HG03139 (cell line): ENCODE data around the gene NTPCR.
"Not testable (repeated sequence)": the region's sequence is repeated elsewhere in the genome, so short reads cannot be mapped to it uniquely, and the experiment has no call there.

Source experiments
- ATAC-seq: cut with Tn5 transposase; IDR thresholded peaks from one replicate; pipeline ENCODE4 v1.9.1; 2021; ENCODE audit not compliant: unreplicated experiment

NTPCR gene

DNA sequence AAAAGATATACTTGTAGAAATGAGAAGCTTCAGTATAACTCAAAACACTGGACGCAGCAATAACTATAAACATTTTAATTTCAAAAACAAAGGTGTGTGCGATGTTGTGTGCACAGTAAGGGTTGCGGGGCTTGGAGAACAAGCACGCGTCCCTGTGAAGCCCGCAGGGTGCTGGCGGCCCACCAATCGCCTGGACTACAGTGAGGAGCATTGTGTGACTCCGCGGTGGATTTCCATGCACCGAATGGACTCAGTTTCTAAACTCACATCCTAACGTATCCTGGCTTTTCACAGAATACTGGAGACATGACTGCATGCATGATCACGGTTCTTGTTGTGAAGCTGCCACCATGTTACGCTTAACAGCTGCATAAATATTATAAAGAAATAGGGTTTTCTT is 33.0 kb downstream of the NTPCR start:
- ATAC-seq: no peak

DNA sequence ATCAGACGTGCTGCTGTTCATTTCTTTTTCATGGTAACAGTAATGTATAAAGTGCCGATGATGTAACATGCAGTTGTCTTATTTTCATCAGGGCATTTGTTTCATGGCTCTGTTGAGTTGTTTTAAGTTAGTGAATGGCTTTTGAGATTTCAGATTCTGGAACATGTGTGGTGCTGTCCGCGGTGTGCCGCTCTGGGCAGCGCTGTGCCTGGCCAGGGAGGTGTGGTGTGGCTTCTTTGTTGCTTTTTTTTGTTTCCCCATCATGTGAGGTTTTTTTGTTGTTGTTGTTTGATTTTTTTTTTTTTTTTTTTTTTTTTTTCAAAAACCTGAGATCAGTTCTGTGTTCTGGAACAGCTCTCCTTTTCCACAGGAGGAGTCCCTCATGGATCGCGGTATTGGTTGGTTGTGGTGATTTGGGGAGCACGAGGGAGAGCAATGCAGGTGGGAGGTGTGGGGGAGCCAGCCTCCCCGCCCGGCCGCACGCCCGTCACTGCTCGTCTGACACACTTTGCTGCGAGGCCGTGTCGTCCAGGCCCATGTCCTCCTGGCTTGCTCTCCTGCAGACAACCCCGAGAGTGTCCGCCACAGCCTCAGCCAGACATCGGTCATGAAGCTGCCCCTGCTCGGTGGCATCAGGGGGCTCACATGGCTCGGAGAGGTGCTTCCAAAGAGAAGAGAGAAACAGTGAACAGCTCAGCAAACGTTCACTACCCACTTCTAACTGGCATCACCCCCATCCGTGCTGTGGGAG is 33.6 kb downstream of the NTPCR start:
- ATAC-seq: no peak

DNA sequence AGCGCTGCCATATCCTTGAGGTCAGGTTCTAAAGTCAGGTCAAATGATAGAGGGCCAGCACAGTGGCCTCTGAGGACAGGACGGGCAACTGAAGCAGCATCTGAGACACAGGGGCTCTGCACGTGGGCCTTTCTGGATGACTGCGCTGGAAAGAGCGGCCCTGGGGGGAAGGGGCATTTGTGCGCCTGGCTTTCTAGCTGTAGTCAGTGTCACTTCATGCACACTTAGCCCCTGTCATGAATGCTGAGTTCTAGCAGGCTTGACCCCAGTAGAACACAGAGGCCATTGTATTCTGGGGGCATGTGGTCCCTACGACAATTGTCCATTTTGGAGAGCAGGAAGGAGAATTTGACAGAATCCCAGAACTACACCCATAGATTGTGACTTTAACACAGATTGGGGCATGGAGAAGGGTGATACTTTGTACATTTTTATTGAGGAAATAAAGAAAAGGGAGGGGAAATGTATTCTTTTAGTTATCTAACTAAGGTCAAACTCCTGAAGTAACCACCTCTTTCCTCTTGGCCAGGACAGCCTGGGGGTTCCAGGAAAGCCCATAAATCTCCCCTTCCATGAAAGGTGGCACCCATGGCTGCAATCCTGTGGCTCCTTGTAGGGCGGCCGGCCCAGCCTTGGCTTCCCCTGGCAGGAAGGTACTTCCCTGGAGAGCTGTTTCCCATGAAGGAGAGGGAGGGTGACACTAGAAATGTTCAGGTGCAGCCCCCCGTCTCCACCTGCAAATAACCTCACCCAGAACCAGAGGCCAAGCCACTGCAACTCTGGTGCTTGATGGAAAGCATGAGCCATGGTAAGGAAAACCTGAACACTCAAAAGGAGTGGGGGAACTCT is 34.4 kb downstream of the NTPCR start:
- no peak for ATAC-seq

DNA sequence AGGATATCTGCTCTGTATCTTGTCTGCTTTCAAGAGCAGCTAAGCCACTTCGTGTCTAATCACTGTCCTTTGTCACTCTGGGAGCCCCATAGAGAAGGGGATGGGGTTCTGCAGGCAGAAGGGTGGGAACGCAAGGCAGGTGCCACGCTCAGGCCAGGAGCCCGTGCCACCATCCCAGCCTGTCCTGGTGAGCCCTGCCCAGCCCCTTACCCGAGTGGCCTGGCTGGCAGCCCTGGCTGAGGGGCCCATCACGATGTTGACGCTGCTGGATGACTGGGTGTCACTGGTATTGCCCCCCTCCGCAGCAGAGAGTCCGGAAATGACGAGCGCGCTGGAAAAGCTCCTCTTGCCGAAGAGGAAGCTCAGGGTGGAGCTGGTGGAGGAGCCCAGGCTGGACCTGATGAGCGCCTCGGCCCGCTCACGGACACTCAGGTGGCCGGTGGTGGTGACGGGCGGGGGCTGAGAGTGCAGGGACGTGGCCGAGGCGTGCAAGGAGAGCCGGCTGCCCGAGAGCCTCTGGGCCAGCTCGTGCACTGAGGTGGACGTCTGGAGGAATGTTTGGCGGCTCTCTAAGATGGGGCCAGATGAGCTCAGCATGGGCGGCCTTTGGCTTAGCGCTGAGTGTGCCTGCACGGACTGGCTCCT is 35.6 kb downstream of the NTPCR start:
- no peak for ATAC-seq

DNA sequence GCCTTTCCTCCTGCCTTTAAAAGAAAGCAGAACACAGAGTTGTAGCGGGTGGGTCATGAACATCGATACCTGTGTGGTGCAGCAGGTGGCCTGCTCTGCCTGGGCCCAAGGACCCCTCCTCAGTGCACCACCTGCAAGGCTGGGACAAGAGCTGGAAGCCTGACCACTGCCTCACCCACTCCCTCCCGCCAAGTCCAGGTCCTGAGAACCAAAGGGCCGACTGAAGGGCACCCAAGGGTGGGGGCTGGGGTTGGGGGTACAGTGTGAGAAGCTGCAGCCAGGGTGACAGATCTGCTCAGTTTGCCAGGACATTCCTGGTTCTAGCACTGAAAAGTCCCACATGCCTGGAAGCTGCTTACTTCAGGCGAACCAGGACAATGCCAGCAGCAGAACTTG is 36.1 kb downstream of the NTPCR start:
- no peak for ATAC-seq

DNA sequence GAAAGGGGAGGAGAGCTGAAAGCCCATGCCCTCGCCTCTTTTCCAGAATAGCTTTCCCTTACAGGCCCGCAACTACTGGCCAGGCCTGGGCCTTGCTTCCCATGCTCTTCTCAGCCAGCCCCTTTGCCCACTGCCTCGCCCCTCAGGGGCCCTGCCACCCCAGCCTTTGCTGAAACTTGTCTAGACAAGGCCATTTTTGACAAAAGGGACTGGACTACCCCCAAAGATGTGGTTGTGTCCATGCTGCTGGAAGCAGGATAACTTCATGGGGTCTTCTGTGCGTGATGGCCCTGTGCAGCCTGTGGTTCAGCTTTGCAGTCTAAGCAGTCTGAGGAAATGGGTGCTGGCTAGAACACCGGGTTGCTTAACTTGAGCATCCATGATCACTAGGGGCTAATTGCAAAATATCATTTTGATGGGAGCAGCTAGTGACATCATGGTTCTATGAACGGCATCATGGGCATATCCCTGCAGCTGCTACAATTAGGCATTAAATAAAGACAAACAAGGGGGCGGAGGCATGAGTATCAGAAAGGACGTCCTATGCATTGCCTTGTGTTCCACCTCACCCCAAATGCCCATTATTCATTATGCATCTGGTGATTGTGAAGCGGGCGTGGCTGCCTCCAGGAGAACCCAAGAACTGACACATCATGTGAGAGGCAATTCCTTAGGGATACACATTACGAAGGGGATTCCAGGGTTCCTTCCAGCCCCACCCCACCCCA is 36.8 kb downstream of the NTPCR start:
- ATAC-seq: no peak

DNA sequence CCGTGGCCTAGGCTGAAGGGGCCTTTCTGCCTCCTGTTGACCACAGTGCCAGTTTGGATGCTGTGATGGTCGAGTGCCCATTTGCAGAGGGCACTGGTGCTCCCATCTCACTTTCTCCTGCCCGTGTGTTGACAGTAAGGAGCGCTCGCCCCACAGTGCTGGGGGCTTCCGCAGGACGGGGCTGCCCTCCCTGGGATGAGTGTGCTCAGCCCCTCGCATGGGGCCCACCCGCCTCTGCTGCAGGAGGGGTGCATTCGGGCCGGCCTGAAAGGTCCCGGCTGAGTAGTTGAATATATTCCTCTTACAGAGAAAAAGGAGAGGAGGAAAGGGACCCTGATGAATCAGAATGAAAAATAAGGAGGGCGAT is 37.3 kb downstream of the NTPCR start:
- ATAC-seq: no peak

DNA sequence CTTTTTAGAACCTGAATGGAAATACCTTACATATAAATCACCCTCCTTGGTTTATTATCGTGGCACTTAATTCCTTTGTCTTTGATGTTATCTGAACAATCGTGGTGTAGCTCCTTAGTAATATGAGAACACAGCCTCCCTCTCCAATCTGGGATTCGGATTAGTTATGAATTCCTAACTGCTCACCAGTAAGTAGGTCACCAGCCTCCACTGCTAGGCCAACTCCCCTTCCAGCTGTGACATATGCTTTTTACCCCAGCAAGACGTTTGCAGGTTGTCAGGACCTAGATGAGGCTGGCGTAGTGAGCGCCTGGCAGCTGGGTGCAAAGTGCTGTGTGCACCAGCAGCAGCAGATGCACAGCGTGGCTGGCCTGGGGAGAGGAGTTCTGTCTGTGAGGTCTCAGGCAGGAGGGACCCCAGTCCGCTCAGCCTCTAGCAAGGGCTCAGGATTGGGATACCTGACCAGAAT is 38.2 kb downstream of the NTPCR start:
- no peak for ATAC-seq

DNA sequence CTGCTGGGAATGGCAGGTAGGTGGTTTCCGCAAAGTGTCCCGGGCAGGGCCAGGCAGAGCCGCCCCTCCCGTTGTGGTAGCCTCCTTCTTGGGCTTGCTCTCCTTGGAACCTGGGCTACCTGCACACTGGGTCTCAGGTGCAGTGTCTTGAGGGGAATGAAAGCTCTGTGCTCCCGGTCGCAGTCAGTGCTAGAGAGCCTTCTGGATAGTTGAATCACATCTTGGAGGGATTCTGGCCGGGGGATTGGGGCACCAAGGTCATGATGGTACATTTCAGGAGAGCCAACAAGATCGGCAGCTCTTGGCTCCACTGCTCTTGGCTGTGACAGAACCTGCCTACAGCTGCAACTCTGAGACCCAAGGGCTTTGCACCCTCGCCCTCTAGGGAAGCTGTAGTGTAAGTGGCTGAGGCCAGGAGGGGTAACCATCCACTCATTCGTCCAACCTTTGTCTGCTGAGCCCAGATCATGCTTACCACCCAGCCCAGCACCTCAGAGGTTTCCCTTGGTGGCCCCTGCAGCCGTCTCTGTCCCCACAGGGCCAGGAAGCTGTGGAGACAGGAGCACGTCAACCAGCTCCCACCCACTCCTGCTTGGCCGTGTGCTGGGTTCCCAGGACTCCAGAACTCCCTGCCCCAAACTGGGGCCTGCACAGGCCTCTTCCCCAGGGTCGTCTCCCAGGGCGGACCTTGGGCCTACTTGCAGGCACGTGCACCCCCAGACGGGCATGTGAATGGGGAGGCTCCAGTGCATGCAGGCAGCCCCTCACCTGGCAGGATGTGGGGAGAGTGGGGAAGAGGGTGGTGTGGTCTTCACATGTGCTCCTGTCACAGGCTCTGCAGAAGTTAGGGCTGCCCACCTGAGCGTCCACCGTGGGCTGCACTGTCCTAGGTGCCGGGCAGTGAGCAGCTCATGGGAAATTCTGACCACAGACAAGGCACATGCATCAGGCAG is 40.0 kb downstream of the NTPCR start:
- ATAC-seq: no peak

DNA sequence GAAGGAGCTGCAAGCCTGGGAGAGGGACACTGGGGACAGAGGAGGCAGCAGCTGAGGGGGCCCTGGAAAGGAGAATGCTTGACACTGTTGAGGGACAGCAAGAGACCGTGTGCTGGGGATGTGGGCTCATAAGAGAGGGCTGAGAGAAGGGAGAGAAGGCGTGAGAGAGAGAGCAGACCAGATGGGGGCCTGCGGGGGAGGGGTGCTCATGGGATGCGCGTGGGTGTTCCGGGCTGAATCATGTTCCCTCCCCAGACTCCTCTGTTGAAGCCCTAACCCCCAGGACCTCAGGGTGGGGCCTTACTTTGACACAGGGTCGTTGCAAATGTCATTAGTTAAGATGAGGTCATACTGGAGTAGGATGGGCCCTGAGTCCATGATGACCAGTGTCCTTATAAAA is 40.8 kb downstream of the NTPCR start:
- ATAC-seq: no peak

DNA sequence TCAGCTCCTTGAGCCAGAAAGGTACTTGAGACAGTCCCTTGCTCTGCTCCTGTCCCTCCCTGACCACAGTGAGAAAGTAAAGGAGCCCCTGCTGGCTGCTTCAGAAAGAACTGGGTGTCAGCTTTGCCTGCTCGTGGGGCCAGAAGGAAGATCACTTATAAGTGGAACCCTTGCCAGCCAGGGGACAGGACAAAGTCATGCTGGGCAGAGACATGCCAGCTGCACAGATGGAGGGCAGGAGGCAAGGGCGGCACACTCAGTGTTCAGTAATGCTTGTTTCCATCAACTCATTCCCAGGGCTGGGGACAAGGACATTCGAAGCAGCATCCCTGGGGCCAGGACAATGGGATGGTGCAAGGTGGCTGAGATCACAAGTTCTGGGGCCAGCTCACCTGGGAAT is 41.8 kb downstream of the NTPCR start:
- no peak for ATAC-seq

DNA sequence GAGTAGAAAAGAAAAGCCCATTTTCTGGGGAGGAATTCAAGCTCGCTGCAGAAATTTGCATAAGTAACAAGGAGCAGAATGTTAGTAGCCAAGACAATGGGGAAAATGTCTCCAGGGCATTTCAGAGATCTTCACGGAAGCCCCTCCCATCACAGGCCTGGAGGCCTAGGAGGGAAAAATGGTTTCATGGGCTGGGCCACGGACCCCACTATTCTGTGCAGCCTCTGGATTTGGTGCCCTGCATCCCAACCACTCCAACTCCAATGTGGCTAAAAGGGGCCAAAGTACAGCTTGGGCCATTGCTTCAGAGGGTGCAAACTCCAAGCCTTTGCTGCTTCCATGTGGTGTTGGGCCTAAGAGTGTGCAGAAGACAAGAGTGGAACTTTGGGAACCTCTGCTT is 43.1 kb downstream of the NTPCR start:
- no peak for ATAC-seq

DNA sequence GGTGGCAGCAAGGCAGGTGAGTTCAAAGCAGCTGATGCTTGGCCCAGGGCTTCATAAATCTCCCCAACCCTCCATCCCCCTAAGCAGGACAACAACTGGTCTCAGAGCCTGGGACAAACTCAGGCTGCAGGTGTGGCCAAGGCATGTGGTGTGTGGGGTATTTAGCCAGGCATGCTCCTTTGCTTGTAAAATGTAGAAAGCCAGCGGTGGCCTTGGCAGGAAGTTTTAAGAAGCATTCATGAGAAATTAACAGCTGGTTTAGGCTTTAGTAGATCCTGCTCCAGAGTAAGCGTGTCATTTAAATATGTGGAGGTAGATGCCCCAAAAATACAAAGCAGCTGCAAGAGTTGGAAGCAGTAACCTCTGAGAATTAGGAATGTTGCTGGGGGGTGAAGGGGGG is 44.8 kb downstream of the NTPCR start:
- no peak for ATAC-seq

DNA sequence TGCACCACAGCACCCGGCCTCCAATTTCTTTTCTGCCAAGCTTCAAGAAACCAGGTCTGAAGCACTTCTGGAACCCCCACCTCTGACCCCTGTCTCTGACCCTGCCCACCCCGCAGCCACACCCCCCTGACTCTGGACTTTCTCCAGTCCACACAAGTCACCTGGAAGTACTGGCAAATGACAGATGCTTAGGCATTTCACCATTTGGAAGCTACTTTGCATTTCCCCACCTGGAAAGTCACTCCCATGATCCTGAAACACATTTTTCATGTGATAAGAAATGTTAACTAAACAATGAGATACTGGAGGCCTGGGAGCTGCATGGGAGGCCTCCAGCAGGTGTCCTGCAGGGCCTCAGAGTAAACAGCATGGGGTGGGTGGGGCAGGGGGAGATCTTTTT is 45.7 kb downstream of the NTPCR start:
- no peak for ATAC-seq

DNA sequence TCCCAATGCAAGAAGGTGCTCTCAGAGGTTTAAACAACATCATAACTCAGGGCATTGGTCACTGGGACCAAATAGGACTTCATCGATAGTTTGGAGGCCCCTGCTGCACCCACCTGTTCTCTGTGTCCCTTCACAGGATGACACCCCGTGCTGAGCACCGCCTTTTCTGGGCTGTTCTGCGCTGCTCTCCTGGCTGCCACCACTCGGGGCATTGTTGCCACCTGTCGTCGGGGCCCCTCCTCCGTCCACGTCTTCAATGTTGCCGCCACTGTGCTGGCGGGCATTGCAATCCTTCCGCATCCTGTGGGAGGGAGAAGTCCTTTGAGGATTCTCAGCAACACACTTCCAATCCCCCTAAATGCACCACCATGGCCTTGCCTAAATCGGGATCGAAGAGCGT is 47.7 kb downstream of the NTPCR start:
- ATAC-seq: no peak

DNA sequence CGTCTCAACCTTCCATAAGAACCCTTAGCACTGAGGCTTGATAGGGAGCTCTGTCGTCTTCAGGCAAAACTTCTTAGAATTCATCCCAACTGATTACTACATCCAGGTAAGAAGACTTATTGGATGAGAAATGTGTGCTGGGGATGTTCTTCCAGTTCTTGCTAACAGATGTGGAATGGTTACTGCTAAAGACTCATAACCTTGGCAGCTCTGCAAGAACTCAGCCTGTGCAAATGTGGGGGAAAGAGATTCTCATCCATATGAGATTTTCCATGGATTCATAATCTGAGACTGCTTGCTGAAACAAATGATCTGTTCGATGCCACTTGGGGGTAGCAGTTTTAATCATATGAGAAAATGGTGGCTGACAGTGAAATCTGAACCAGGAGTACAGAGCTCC is 48.2 kb downstream of the NTPCR start:
- no peak for ATAC-seq

DNA sequence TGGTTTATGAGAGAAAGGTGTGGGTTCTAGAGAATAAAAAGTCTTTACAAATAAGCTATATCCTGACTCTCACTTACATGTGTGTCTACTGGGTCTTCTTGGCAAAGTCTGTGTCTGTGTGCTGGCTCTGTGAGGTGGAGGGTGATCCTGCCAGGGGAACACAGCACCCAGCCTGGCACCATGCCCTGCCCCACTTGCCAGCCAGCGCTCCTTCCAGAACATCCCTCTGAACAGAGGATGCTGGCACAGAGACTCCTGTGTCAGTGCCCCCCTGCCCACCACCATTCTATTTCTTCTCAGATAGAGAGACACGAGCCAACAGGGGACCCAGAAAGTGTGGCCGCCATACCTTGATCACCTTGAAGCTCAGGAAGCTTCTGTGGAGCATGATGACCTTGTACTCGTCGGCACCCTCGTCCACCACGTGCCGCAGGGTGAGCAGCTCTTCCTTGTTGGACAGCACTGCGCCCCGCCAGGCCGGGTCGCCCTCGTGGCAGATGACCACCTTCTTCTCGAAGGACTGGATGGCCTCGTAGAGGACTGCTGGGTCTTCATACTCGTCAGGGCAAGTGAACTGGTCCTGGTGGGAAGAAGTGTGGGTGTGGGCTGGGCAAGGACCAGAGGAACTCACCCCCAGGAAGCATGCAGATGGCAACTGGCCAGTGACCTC is 49.7 kb downstream of the NTPCR start:
- no peak for ATAC-seq

DNA sequence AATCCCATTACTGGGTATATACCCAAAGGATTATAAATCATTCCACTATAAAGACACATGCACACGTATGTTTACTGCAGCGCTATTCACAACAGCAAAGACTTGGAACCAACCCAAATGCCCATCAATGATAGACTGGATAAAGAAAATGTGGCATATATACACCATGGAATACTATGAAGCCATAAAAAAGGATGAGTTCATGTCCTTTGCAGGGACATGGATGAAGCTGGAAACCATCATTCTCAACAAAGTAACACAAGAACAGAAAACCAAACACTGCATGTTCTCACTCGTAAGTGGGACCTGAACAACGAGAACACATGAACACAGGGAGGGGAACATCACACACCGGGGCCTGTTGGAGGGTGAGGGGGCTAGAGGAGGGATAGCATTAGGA is 53.2 kb downstream of the NTPCR start:
- not testable (repeated sequence) for ATAC-seq

DNA sequence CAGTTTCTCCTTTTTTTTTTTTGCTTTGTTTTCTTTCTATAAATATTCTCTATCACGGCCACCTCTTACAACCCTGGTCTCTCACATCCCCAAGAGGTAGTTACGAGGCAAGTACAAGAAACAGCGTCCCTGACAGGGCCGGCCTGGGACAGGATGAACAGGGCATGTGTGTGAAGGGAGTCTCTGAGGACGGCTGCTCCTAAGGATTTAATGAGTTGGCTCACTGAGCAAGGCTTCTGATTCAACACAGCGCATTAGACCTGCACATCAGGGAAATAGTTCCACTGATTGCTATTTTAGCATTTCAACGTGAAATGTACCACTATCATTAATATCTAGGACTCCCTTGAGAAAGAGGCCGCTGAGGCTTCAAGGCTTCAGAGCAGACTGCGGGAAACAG is 54.0 kb downstream of the NTPCR start:
- no peak for ATAC-seq

DNA sequence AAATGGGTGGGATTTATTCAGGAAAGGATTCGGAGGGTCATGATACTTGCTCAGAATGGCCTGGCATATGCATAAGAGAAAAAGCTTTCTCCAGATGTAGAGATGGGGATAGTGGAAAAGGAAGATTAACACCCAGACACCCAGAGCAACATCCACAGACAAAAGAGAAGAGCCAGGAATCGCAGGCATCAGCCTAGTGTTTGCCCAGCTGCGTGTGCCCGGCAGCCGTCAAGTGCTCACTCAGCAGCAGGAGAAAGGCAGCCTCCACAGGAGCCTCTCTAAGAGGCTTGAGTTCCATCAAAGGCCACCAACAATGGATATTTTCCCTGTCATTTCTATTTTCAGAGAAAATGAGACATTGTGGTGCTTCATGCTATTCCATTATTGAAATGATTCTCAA is 54.7 kb downstream of the NTPCR start:
- ATAC-seq: no peak
